ENCODE data around the gene MLANA.
A peak's percentile ranks its signal among the peaks of the same experiment; 100 is the strongest.

The MLANA gene

DNA sequence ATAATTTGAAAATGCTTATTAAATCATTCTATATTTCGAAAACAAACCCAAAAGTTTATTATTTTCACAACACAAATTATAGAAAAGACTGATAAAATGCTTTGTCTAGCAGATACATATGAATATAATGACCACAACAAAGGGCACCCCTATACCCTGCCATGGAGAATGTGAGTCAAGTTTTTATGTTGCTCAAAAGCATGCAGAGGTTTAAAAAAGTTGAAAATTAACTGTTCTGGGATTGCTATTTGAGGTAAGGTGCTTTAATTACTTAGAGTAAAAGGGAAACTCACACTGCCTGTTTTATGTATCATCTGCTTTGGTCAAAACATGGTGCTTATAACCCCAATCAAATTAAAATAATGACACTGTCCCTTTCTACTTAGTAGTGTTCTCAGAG lies 41.0 kb downstream of the MLANA start:
- Histone ChIP-seq H3K36me3 (ENCODE audit: control insufficient read depth in 4 of 4, insufficient read depth in 4 of 4, low read length in 3 of 4) (peaks cover 2 to 12% (median 8%) of the 10 kb centered on the region in 4 experiments), H3K4me1 (ENCODE audit: control extremely low read depth in 1 of 4, control insufficient read depth in 4 of 4, insufficient read depth in 4 of 4, low read length in 3 of 4) (no peaks in the 10 kb centered on the region), H3K27ac (ENCODE audit: insufficient read depth in 1 of 2, low read depth in 1 of 2, low read length in 2 of 2, poor library complexity in 1 of 2, severe bottlenecking in 2 of 2) (no peak overlapping the region), H3K4me3 (ENCODE audit: control insufficient read depth in 1 of 7, extremely low read depth in 1 of 7, insufficient read depth in 4 of 7, low read depth in 2 of 7, low read length in 6 of 7) (no peak overlapping the region), H3K9me3 (ENCODE audit: control extremely low read depth in 1 of 5, control insufficient read depth in 4 of 5, insufficient read depth in 2 of 5, low read depth in 1 of 5, low read length in 4 of 5) (no peaks in the 10 kb centered on the region), H3K27me3 (replicated peaks in 2 of 5; ENCODE audit: control insufficient read depth in 4 of 5, insufficient read depth in 5 of 5, low read length in 4 of 5) (no peaks in the 10 kb centered on the region)
- CTCF ChIA-PET = no interaction called here
- WGBS (ENCODE audit: insufficient coverage) = no CpG with 5 or more reads among the region's 1 CpG
- DNase-seq = no peak
- POLR2A ChIA-PET = no interaction called here

DNA sequence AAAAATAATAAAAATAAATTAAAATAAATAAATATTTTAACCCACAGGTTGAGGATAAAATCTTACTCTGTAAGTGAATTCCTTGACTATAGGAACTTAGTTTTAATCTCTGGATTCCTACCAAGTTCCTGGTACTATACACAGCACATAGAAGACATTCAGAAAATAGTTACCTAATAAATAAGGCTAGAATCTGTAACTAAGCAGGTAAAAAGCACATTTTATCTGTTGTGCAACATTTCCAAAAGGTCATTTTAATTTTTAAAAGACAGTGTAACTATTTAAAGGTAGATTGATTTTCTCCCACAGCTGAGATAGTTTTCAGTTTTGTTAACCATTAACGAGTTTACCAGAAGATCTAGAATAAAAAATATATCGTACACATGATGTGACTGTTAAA lies 47.8 kb downstream of the MLANA start:
- POLR2A ChIA-PET = interaction anchor here (0.5 kb wide), 1 partner anchor 46 kb away, joined by 5 read pairs; no protein-coding TSS in a partner anchor

DNA sequence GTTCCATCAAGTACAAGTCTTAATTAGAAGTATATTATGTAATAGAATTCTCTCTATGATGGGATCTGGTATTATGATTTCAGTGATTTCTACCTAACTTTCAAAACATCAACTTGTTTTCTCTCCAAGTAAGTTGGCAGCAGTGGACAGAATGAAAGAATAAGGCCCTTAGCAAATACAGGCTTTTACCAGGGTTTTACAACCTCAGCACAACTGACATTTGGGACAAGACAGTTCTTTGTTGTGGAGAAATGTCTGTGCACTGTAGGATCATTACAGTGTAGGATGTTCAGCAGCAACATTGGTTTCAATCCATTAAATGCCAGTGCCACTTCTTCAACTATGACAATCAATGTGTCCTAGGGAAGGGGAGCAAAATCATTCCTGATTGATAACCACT lies 48.8 kb downstream of the MLANA start:
- no peaks in the 10 kb centered on the region for H3K27me3 ChIP-seq (replicated peaks in 2 of 5; ENCODE audit: control insufficient read depth in 4 of 5, insufficient read depth in 5 of 5, low read length in 4 of 5)
- POLR2A ChIA-PET = no interaction called here
- no peak for DNase-seq
- peaks cover 0 to 4% (median 1%) of the 10 kb centered on the region in 4 experiments for H3K36me3 ChIP-seq (ENCODE audit: control insufficient read depth in 4 of 4, insufficient read depth in 4 of 4, low read length in 3 of 4)
- CTCF ChIA-PET = interaction anchor here (0.6 to 0.9 kb wide), 2 partner anchors 68 to 313 kb away, joined by 3 to 4 read pairs; no protein-coding TSS in a partner anchor
- no peaks in the 10 kb centered on the region for H3K9me3 ChIP-seq (ENCODE audit: control extremely low read depth in 1 of 5, control insufficient read depth in 4 of 5, insufficient read depth in 2 of 5, low read depth in 1 of 5, low read length in 4 of 5)
- no peaks in the 10 kb centered on the region for H3K4me1 ChIP-seq (ENCODE audit: control extremely low read depth in 1 of 4, control insufficient read depth in 4 of 4, insufficient read depth in 4 of 4, low read length in 3 of 4)
- no peak overlapping the region for H3K27ac ChIP-seq (ENCODE audit: insufficient read depth in 1 of 2, low read depth in 1 of 2, low read length in 2 of 2, poor library complexity in 1 of 2, severe bottlenecking in 2 of 2)
- H3K4me3 ChIP-seq (ENCODE audit: control insufficient read depth in 1 of 7, extremely low read depth in 1 of 7, insufficient read depth in 4 of 7, low read depth in 2 of 7, low read length in 6 of 7) = no peak overlapping the region

More for the DNA sequence above, 47.8 kb downstream of the MLANA start:
- no CpG with 5 or more reads among the region's 2 CpGs for WGBS (ENCODE audit: insufficient coverage)
- H3K27ac ChIP-seq (ENCODE audit: insufficient read depth in 1 of 2, low read depth in 1 of 2, low read length in 2 of 2, poor library complexity in 1 of 2, severe bottlenecking in 2 of 2) = no peak overlapping the region
- no peaks in the 10 kb centered on the region for H3K27me3 ChIP-seq (replicated peaks in 2 of 5; ENCODE audit: control insufficient read depth in 4 of 5, insufficient read depth in 5 of 5, low read length in 4 of 5)
- no peak for DNase-seq
- no peaks in the 10 kb centered on the region for H3K9me3 ChIP-seq (ENCODE audit: control extremely low read depth in 1 of 5, control insufficient read depth in 4 of 5, insufficient read depth in 2 of 5, low read depth in 1 of 5, low read length in 4 of 5)
- H3K4me3 ChIP-seq (ENCODE audit: control insufficient read depth in 1 of 7, extremely low read depth in 1 of 7, insufficient read depth in 4 of 7, low read depth in 2 of 7, low read length in 6 of 7) = no peak overlapping the region
- H3K4me1 ChIP-seq (ENCODE audit: control extremely low read depth in 1 of 4, control insufficient read depth in 4 of 4, insufficient read depth in 4 of 4, low read length in 3 of 4) = no peaks in the 10 kb centered on the region
- CTCF ChIA-PET = no interaction called here
- H3K36me3 ChIP-seq (ENCODE audit: control insufficient read depth in 4 of 4, insufficient read depth in 4 of 4, low read length in 3 of 4) = peaks cover 0 to 4% (median 2%) of the 10 kb centered on the region in 4 experiments

DNA sequence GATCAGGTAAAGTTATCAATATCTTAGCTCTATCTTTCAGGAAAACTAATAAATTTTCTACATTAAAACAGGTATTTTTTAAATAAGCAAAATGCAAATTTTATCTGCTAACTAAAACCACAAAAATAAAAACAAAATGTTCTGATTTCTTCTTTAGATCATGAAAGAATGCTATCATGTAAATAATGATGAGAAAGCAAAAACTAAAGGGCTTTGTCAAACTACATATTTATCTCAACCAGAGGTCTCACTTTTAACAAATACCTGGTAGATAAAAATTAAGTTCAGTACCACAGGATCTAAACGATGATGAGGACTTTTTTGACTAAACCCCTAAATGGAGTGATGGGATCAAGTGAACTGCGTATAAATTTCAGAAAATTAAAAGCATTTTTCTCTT lies 50.5 kb downstream of the MLANA start:
- Histone ChIP-seq H3K27me3 (replicated peaks in 2 of 5; ENCODE audit: control insufficient read depth in 4 of 5, insufficient read depth in 5 of 5, low read length in 4 of 5) (no peaks in the 10 kb centered on the region), H3K27ac (ENCODE audit: insufficient read depth in 1 of 2, low read depth in 1 of 2, low read length in 2 of 2, poor library complexity in 1 of 2, severe bottlenecking in 2 of 2) (no peak overlapping the region), H3K36me3 (ENCODE audit: control insufficient read depth in 4 of 4, insufficient read depth in 4 of 4, low read length in 3 of 4) (peaks cover 0 to 4% (median 1%) of the 10 kb centered on the region in 4 experiments), H3K9me3 (ENCODE audit: control extremely low read depth in 1 of 5, control insufficient read depth in 4 of 5, insufficient read depth in 2 of 5, low read depth in 1 of 5, low read length in 4 of 5) (no peaks in the 10 kb centered on the region), H3K4me1 (ENCODE audit: control extremely low read depth in 1 of 4, control insufficient read depth in 4 of 4, insufficient read depth in 4 of 4, low read length in 3 of 4) (no peaks in the 10 kb centered on the region), H3K4me3 (ENCODE audit: control insufficient read depth in 1 of 7, extremely low read depth in 1 of 7, insufficient read depth in 4 of 7, low read depth in 2 of 7, low read length in 6 of 7) (no peak overlapping the region)
- POLR2A ChIA-PET = no interaction called here
- WGBS (ENCODE audit: insufficient coverage) = no CpG with 5 or more reads among the region's 2 CpGs
- CTCF ChIA-PET = interaction anchor here (0.8 kb wide), 1 partner anchor 149 kb away, joined by 3 read pairs; no protein-coding TSS in a partner anchor
- DNase-seq = no peak

DNA sequence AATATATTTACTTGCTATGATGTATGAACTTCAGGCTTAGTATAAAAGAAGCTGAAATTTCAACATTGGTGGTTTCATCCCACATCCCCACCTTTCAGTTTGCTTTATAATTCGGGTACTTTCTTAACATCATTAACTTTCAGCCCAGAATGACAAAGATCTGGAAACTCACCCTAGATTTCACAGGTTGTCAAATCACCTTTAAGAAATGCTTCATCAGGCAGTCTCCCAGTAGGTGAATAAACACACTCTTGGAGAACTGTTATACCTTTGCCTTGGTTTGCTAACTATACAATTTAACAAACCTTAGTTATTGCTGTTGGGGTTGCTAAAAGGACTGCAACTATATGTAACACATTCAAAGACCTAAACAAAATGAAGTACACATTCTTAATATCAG lies 54.4 kb downstream of the MLANA start:
- CTCF ChIA-PET = no interaction called here
- no peak for DNase-seq
- 100% methylated on average over 1 of the region's 1 CpG for WGBS (ENCODE audit: insufficient coverage)

DNA sequence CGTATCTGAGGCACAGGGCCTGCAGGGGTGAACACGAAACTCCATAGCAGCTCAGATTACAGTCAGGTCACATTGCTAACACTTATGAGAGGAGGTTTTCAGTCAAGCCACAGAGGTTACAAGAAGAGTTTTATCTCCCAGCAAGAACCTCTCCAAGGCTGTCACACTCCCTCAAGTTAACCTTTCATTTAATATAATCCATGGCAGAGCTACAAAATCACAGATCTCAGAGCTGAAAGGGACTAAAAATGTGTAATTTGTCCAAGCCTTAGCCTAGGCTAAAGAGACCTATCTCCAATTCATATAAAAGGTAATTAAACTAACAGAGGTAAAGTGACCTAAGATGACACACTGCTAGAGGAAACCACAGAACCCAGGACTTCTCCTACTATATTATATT lies 57.2 kb downstream of the MLANA start:
- no peak overlapping the region for H3K27ac ChIP-seq (ENCODE audit: insufficient read depth in 1 of 2, low read depth in 1 of 2, low read length in 2 of 2, poor library complexity in 1 of 2, severe bottlenecking in 2 of 2)
- CTCF ChIA-PET = no interaction called here

More for the DNA sequence above, 54.4 kb downstream of the MLANA start:
- POLR2A ChIA-PET = no interaction called here
- Histone ChIP-seq H3K27ac (ENCODE audit: insufficient read depth in 1 of 2, low read depth in 1 of 2, low read length in 2 of 2, poor library complexity in 1 of 2, severe bottlenecking in 2 of 2) (no peak overlapping the region), H3K27me3 (replicated peaks in 2 of 5; ENCODE audit: control insufficient read depth in 4 of 5, insufficient read depth in 5 of 5, low read length in 4 of 5) (no peaks in the 10 kb centered on the region), H3K4me3 (ENCODE audit: control insufficient read depth in 1 of 7, extremely low read depth in 1 of 7, insufficient read depth in 4 of 7, low read depth in 2 of 7, low read length in 6 of 7) (no peak overlapping the region), H3K9me3 (ENCODE audit: control extremely low read depth in 1 of 5, control insufficient read depth in 4 of 5, insufficient read depth in 2 of 5, low read depth in 1 of 5, low read length in 4 of 5) (no peaks in the 10 kb centered on the region), H3K36me3 (ENCODE audit: control insufficient read depth in 4 of 4, insufficient read depth in 4 of 4, low read length in 3 of 4) (peaks cover 0 to 2% (median 0%) of the 10 kb centered on the region in 4 experiments), H3K4me1 (ENCODE audit: control extremely low read depth in 1 of 4, control insufficient read depth in 4 of 4, insufficient read depth in 4 of 4, low read length in 3 of 4) (peaks cover 6 to 7% (median 7%) of the 10 kb centered on the region in 4 experiments)

DNA sequence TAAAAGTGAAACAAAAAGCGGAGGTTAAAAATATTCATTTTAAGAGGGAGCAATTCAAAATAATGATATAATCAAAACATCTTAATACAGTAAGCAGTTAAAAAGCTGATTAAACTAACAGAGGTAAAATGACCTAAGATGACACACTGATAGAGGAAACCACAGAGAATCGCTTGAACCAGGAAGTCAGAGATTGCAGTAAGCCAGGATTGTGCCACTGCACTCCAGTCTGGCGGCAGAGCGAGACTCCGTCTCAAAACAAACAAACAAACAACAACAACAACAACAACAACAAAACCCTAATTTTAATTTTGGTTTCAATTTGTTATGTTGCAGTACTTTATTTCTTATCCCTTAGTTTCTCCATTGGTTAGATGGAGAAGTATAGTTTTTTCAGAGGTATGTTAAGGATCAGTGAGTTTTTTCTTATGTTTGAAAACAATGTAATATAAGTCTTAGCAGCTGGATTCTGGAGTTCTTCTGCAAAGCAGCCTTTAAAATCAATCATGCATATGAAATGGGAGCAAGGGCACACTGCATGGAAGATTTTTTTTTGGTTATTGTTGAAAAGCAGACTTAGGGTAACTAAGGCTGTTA lies 58.5 kb downstream of the MLANA start:
- H3K27ac ChIP-seq (ENCODE audit: insufficient read depth in 1 of 2, low read depth in 1 of 2, low read length in 2 of 2, poor library complexity in 1 of 2, severe bottlenecking in 2 of 2) = no peak overlapping the region
- CTCF ChIA-PET = no interaction called here
- H3K4me1 ChIP-seq (ENCODE audit: control extremely low read depth in 1 of 4, control insufficient read depth in 4 of 4, insufficient read depth in 4 of 4, low read length in 3 of 4) = peaks cover 6 to 7% (median 7%) of the 10 kb centered on the region in 4 experiments
- DNase-seq = peak; percentile 22 to 80 (median 67)
- H3K27me3 ChIP-seq (replicated peaks in 2 of 5; ENCODE audit: control insufficient read depth in 4 of 5, insufficient read depth in 5 of 5, low read length in 4 of 5) = no peaks in the 10 kb centered on the region
- POLR2A ChIA-PET = no interaction called here
- peak overlapping the region in 4 of 7 experiments; percentile 7 to 65 (median 32) for H3K4me3 ChIP-seq (ENCODE audit: control insufficient read depth in 1 of 7, extremely low read depth in 1 of 7, insufficient read depth in 4 of 7, low read depth in 2 of 7, low read length in 6 of 7)
- H3K9me3 ChIP-seq (ENCODE audit: control extremely low read depth in 1 of 5, control insufficient read depth in 4 of 5, insufficient read depth in 2 of 5, low read depth in 1 of 5, low read length in 4 of 5) = no peaks in the 10 kb centered on the region
- no CpG with 5 or more reads among the region's 5 CpGs for WGBS (ENCODE audit: insufficient coverage)
- no peaks in the 10 kb centered on the region for H3K36me3 ChIP-seq (ENCODE audit: control insufficient read depth in 4 of 4, insufficient read depth in 4 of 4, low read length in 3 of 4)

More for the DNA sequence above, 57.2 kb downstream of the MLANA start:
- POLR2A ChIA-PET = no interaction called here
- H3K36me3 ChIP-seq (ENCODE audit: control insufficient read depth in 4 of 4, insufficient read depth in 4 of 4, low read length in 3 of 4) = peaks cover 0 to 1% (median 0%) of the 10 kb centered on the region in 4 experiments
- H3K4me3 ChIP-seq (ENCODE audit: control insufficient read depth in 1 of 7, extremely low read depth in 1 of 7, insufficient read depth in 4 of 7, low read depth in 2 of 7, low read length in 6 of 7) = no peak overlapping the region
- peaks cover 6 to 7% (median 7%) of the 10 kb centered on the region in 4 experiments for H3K4me1 ChIP-seq (ENCODE audit: control extremely low read depth in 1 of 4, control insufficient read depth in 4 of 4, insufficient read depth in 4 of 4, low read length in 3 of 4)
- H3K27me3 ChIP-seq (replicated peaks in 2 of 5; ENCODE audit: control insufficient read depth in 4 of 5, insufficient read depth in 5 of 5, low read length in 4 of 5) = no peaks in the 10 kb centered on the region
- H3K9me3 ChIP-seq (ENCODE audit: control extremely low read depth in 1 of 5, control insufficient read depth in 4 of 5, insufficient read depth in 2 of 5, low read depth in 1 of 5, low read length in 4 of 5) = no peaks in the 10 kb centered on the region
- 100% methylated on average over 2 of the region's 2 CpGs for WGBS (ENCODE audit: insufficient coverage)
- peak in 2 of 3 donors; percentile 3 to 9 for DNase-seq
